HG03565 (cell line): ENCODE data around the gene PPM1L.
A peak's percentile ranks its signal among the peaks of the same experiment; 100 is the strongest.
"Not testable (repeated sequence)": the region's sequence is repeated elsewhere in the genome, so short reads cannot be mapped to it uniquely, and the experiment has no call there.

Experiments
- ATAC-seq: cut with Tn5 transposase; IDR thresholded peaks from one replicate; pipeline ENCODE4 v1.9.1; 2021; ENCODE audit warnings: mild to moderate bottlenecking, moderate library complexity; ENCODE audit not compliant: unreplicated experiment

The PPM1L gene

DNA sequence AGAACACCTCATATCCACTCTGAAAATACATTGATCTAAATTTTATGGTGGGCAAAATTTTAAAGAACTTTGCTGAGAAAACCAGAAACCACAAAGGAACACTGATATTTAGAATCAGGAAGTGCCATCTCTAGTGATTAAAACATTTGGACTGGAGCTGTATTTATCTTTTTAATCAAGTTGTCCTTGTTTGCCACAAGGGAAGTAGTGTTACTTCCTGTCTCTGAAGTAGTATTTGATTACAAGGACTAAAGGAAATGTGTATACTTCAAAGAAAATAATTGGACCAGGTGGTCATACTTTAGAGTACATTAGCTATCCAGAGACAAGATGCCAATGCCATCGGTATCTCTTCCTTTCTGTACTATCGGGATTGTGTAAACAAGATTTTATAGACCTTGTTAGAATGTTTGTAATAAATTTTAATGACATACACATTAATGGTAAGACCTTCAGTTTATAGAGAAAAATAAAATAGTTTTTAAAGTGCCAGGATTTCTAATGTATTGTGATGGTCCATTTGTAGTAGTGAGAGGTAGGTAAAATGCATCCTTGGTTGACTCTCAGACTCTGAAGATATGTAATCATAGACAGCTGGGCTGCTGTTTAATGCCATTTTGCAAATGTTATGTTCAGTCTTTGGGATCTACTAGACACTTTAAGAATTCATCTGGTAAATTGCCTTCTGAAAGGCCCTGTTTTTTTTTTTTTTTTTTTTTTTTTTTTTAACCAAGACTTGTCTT, 217.2 kb downstream of the PPM1L start:
- ATAC-seq = no peak

DNA sequence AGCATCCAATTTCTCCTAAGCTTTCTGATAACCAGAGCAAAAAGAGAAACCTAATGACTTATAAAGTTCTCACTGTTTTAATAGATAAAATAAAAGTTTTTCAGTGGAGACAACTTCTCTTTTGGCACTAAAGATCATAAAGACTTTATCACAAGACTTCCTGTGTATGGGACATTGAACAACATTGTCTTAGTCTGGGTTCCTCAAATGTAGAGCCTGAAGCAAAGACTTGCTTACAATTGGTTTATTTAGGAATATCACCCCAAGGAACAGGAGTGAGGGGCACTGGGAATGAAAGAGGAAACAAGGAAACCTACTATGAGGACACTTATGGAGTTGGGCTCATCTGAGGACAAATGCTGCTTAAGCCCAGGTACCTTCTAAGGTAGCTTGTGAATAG, 221.7 kb downstream of the PPM1L start:
- no peak for ATAC-seq

- peak; percentile 72 for ATAC-seq
Observed at GRCh38 chr3:160980740-160981139, 224.7 kb downstream of the PPM1L start.

DNA sequence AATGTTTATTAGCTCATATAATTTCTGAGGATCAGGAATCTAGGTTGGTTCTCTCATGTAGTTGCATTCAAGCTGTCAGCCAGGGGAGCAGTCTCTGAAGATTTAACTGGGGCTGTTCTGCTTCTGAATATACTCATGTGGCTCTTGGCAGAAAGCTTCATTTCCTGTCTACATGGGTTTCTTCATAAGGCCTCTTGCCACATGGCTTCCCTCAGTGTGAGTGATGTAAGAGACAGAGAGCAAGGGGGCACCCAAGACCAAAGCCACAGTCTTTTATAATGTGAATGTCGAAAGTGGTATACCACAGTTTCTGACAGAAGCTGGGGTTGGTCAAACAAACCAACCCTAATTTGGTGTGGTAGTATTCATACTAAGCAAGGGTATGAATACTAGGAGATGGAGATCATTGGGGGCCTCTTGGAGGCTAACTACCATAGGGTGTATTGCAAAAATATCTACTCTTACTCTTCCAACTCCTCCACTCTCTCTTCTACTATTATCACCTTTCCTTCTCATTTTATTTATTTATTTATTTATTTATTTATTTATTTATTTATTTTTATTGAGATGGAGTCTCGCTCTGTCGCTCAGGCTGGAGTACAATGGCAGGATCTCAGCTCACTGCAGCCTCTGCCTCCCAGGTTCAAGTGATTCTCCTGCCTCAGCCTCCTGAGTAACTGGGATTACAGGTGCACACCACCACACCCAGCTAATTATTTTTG, 225.3 kb downstream of the PPM1L start:
- peak; percentile 74 for ATAC-seq

GRCh38 chr3:160982491-160982890, 226.5 kb downstream of the PPM1L start:
- ATAC-seq = no peak

DNA sequence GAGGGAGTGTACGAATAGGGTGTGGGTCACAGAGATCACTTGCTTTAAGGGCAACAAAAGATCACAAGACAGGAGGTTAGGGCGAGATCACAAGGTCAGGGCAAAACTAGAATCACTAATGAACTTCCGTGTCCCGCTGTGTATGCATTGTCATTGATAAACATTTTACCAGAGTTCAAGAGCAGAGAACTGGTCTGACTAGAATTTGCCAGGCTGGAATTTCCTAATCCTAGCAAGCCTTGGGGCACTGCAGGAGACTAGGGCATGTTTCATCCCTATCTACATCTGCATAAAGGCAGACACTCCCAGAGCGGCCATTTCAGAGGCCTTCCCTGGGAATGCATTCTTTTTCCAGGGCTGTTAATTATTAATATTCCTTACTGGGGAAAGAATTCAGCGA, 227.9 kb downstream of the PPM1L start:
- not testable (repeated sequence) for ATAC-seq

DNA sequence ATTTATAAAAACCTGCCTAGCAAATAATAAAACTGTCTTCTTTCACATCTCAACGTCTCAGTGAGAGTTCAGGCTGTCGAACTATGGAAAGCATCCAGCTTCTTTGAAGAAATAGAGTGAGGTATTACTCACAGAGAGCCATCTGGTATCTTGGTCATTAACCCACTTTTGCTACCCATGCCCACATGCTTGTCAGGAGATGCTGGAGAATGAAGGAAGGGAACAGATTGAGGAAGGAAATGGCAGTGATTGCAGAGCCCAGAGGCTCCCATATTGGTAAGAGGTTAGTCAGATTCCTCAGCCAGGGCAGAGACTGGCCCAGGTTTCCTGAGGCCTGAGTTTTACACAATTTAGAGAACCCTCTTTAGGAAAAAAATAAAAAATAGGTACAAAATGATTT, 230.0 kb downstream of the PPM1L start:
- no peak for ATAC-seq

GRCh38 chr3:160987982-160988964, 232.2 kb downstream of the PPM1L start:
- no peak for ATAC-seq

GRCh38 chr3:160990446-160990845, 234.4 kb downstream of the PPM1L start:
- ATAC-seq = no peak

DNA sequence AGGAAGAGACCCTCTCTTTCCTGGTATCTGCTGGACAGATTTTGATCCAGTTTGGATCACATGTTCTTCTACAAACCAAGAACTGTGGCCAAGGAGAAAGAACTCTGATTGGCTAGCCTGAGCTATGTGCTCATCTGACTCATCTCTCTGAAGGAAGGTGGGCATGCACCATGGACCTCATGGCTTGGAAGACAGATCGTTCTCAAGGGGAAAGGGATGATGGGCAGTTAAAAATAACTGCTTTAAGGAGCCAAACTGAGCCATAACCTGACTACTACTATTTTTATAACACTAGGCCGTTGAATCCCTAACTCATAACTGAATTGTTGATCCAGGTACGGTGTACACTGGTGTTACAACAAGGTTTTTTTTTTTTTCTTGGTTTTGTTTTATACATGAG, 236.7 kb downstream of the PPM1L start:
- no peak for ATAC-seq

GRCh38 chr3:160996811-160997210, 240.8 kb downstream of the PPM1L start:
- no peak for ATAC-seq

- no peak for ATAC-seq
Observed at GRCh38 chr3:160998581-160998980, 242.6 kb downstream of the PPM1L start.

GRCh38 chr3:160999274-160999673, 243.2 kb downstream of the PPM1L start:
- ATAC-seq = no peak

DNA sequence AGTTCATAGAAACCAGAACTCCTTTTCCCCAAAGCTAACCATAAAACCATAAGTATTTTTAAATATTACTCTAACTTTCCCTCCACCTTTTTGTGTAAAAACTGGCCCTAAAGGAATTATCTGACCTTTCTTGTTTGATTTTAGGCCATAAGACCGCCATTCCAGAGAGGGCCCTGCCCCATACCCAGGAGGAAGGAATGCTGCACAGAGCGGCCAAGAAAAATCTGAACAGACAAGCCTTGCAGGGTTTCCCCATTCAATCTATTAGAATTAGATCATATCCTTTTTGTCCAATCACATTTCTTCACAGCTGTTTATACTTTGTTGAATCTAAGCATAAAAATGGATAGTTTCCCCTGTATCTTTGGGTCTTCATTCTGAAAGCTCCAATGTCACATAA, 252.1 kb downstream of the PPM1L start:
- ATAC-seq = no peak

- not testable (repeated sequence) for ATAC-seq
Observed at GRCh38 chr3:161010151-161010550, 254.1 kb downstream of the PPM1L start.

GRCh38 chr3:161014843-161015749, 259.1 kb downstream of the PPM1L start:
- no peak for ATAC-seq

DNA sequence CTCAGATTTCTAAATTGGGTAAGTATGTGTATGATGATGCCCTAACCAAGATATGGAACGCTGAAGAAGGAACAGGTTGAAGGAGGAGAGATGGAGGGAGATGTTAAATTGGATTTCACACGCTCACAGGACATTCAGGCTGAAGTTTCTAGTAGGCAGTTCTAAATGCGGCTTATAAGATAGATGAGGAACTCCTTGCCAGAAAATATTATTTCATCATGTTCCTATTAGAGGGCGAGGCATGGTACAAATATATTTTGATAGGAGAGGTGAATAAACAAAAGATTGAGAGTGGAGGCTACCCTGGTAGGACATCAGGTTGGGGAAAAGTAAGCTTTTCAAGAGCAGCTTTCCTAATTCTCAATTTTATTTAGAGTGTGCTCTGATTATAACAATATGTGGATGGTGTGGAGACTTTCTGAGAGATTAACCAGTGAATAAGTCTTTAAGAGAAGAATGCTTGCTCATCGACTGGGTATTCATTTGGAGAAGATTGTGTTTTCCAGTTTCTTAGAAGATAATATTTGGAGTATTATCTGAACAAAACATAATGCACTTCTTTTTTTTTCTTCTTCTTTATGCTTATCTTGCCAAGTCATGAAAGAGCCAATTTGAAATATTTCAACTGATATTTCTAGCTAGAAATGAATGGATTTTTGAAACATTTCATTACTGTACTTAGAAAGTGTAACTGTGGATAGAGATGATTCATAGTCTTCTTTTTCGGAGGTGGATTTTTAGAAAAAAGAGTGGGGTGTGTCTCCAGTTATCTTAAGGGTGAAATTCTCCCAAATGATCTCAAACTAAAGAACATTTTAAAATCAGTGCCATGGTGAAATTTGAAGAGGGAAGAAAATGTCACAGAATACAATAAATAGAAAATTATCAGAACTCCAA, 260.6 kb downstream of the PPM1L start:
- no peak for ATAC-seq

DNA sequence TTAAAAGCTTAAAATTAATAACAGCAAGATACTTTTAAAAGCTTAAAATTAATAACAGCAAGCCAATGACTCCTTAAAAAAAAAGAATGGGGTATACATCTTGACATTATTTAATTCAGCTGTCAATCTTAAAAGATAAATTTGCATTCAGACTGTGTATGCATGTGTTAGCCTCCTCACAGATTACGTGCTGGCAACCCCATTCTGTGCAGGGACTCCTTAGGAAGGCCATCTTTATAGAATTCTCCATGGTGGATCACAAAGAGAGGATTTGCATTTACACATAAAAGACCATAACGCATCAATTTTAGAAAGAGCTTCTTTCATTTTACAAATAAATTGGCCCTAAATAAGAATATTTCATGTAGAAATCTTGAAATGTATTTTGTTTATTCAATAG, 261.9 kb downstream of the PPM1L start:
- no peak for ATAC-seq

- ATAC-seq = no peak
Observed at GRCh38 chr3:161020256-161020655, 264.2 kb downstream of the PPM1L start.
